ENCODE data around the gene SNAP25.

DNA sequence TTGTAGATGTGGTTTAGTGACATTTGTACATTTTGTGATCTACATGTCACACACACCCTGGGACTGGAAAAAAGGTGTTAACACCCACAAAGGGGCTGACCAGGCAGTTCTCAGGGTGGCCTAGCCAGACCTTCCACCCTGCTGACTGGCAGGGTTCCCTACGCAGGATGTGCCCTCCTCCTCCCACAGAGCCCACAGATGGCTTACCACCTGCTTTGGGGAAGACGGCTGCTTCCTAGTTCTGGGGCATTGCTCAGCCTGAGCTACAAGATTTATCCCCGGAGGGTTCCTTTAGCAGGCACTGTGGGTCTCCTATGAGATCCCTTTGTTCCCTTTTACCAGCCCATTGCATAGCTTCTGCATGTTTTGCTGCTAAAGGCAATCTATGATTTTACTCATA is 35.1 kb downstream of the SNAP25 start:
- TF ChIP-seq POLR2A (IDR thresholded peaks at IDR 0.05; ENCODE audit: low read length) (no peak), GATA1 (IDR thresholded peaks at IDR 0.05; ENCODE audit: low read depth, low read length) (no peak)

All from erythroblast (primary cell).